Osteoblast (primary cell): ENCODE measurements around the gene RNF151. TPM values are rescaled to one million over a fixed set of nuclear protein-coding genes. Genes with fewer than 3 reads are reported as not detected.
A peak's percentile ranks its signal among the peaks of the same experiment; 100 is the strongest.

Experiments used
- DNase-seq: peaks from one replicate; pipeline ENCODE4 v3.0.0; 2011; ENCODE audit warnings: low spot score, mixed read lengths; ENCODE audit not compliant: insufficient read length; ENCODE audit errors: missing footprints
- H2AFZ ChIP-seq: 2 replicates; pipeline ENCODE4 v1.6.0; 2011; ENCODE audit warnings: mild to moderate bottlenecking, low read length
- H3K27ac ChIP-seq: 2 replicates; pipeline ENCODE4 v1.5.1; 2011; ENCODE audit warnings: mild to moderate bottlenecking, low read depth, low read length, moderate library complexity
- H3K27me3 ChIP-seq: 2 replicates; pipeline ENCODE4 v1.6.0; 2012; ENCODE audit warnings: mild to moderate bottlenecking, control low read depth, inconsistent platforms, low read length, moderate library complexity; ENCODE audit not compliant: insufficient read depth
- H3K36me3 ChIP-seq: 2 replicates; pipeline ENCODE4 v1.5.1; 2011; ENCODE audit warnings: mild to moderate bottlenecking, low read length, control low read depth, moderate library complexity; ENCODE audit not compliant: insufficient read depth
- H3K4me1 ChIP-seq: 2 replicates; pipeline ENCODE4 v1.5.1; 2011; ENCODE audit warnings: mild to moderate bottlenecking, low read length, control low read depth, moderate library complexity; ENCODE audit not compliant: insufficient read depth
- H3K4me2 ChIP-seq: 2 replicates; pipeline ENCODE4 v1.6.0; 2011; ENCODE audit warnings: mild to moderate bottlenecking, low read length; ENCODE audit not compliant: insufficient read depth
- H3K4me3 ChIP-seq: fragments of 200-600 bp; sonication (generic); 3 replicates; pipeline ENCODE4 v1.5.1; 2012; ENCODE audit warnings: mild to moderate bottlenecking, low read length, inconsistent platforms; ENCODE audit not compliant: insufficient read depth
- H3K79me2 ChIP-seq: 2 replicates; pipeline ENCODE4 v1.6.0; 2012; ENCODE audit warnings: mild to moderate bottlenecking, low read length, control low read depth, inconsistent platforms; ENCODE audit not compliant: insufficient read depth
- H3K9me3 ChIP-seq: 2 replicates; pipeline ENCODE4 v1.5.1; 2011; ENCODE audit warnings: low read depth, low read length, control low read depth
- H4K20me1 ChIP-seq: 2 replicates; pipeline ENCODE4 v1.6.0; 2012; ENCODE audit warnings: mild to moderate bottlenecking, low read length, control low read depth; ENCODE audit not compliant: insufficient read depth
- CTCF ChIP-seq: IDR thresholded peaks from 2 replicates; pipeline ENCODE4 v1.5.1; 2011; ENCODE audit warnings: mild to moderate bottlenecking, low read depth, low read length, moderate library complexity; ENCODE audit errors: extremely low read depth
- total RNA-seq: library from RNA; depleted of rRNA; stranded (reverse); fragments of >200 nt; gene quantifications from 2 replicates; pipeline ENCODE4 v1.2.3, GENCODE V29; 2012

Gene RNF151
- total RNA-seq, 1 donor = 0.36 TPM

- Histone ChIP-seq H3K27ac (no peak overlapping the region), H3K4me1 (no peaks in the 10 kb centered on the region), H3K4me3 (no peak overlapping the region), H3K4me2 (no peak overlapping the region), H3K9me3 (no peaks in the 10 kb centered on the region), H3K27me3 (peaks cover 39% of the 10 kb centered on the region), H3K79me2 (no peaks in the 10 kb centered on the region), H2AFZ (no peak overlapping the region), H4K20me1 (peaks cover 20% of the 10 kb centered on the region), H3K36me3 (peaks cover 24% of the 10 kb centered on the region)
- no peak for TF ChIP-seq CTCF
- DNase-seq = peak; percentile 85
Observed at GRCh38 chr16:1979271-1980029, 12.8 kb downstream of the RNF151 start.

GRCh38 chr16:1980030-1980769 is 13.5 kb downstream of the RNF151 start:
- Histone ChIP-seq H4K20me1 (peaks cover 24% of the 10 kb centered on the region), H2AFZ (no peak overlapping the region), H3K4me1 (peaks cover 6% of the 10 kb centered on the region), H3K36me3 (peaks cover 17% of the 10 kb centered on the region), H3K4me2 (no peak overlapping the region), H3K27ac (no peak overlapping the region), H3K9me3 (no peaks in the 10 kb centered on the region), H3K4me3 (no peak overlapping the region), H3K79me2 (peaks cover 5% of the 10 kb centered on the region), H3K27me3 (peaks cover 39% of the 10 kb centered on the region)
- no peak for TF ChIP-seq CTCF
- peak; percentile 90 for DNase-seq

GRCh38 chr16:1980770-1981087 is 14.1 kb downstream of the RNF151 start:
- Histone ChIP-seq H3K27me3 (peaks cover 39% of the 10 kb centered on the region), H3K9me3 (no peaks in the 10 kb centered on the region), H2AFZ (no peak overlapping the region), H3K79me2 (peaks cover 9% of the 10 kb centered on the region), H3K36me3 (peaks cover 14% of the 10 kb centered on the region), H3K4me2 (no peak overlapping the region), H3K27ac (no peak overlapping the region), H3K4me3 (no peak overlapping the region), H4K20me1 (peaks cover 24% of the 10 kb centered on the region), H3K4me1 (peaks cover 10% of the 10 kb centered on the region)
- no peak for DNase-seq
- no peak for TF ChIP-seq CTCF

GRCh38 chr16:1981398-1981836 is 14.8 kb downstream of the RNF151 start, which contains the start of gene NOXO1:
TSS of gene NOXO1 (minus strand) at chr16:1981469. CDS start at chr16:1981179, 290 bp downstream.
- H2AFZ ChIP-seq = no peak within 1 kb of the TSS
- peaks cover 39% of the 10 kb centered on the region for H3K27me3 ChIP-seq
- no peak for DNase-seq
- TF ChIP-seq CTCF = no peak
- peaks cover 24% of the 10 kb centered on the region for H4K20me1 ChIP-seq
- H3K4me3 ChIP-seq = no peak within 1 kb of the TSS
- peaks cover 12% of the 10 kb centered on the region for H3K79me2 ChIP-seq
- H3K4me2 ChIP-seq = no peak within 1 kb of the TSS
- H3K36me3 ChIP-seq = peaks cover 13% of the 10 kb centered on the region
- no peaks in the 10 kb centered on the region for H3K9me3 ChIP-seq
- H3K27ac ChIP-seq = no peak within 1 kb of the TSS
- H3K4me1 ChIP-seq = peaks cover 10% of the 10 kb centered on the region
